Nephron (organoid): ENCODE measurements around the gene GNPTAB.

Source experiments
- H3K27ac Mint-ChIP-seq, 3 experiments: 2 replicates each; pipeline ENCODE4 v1.8.0; 2020; ENCODE audit warnings: mixed read lengths in 3 of 3, mild to moderate bottlenecking in 2 of 3, moderate library complexity in 1 of 3
- H3K27me3 Mint-ChIP-seq: 2 replicates; pipeline ENCODE4 v1.8.0; 2021; ENCODE audit warnings: low read depth, mild to moderate bottlenecking, moderate library complexity, mixed read lengths
- H3K36me3 Mint-ChIP-seq: 2 replicates; pipeline ENCODE4 v1.8.0; 2020; ENCODE audit warnings: low read depth, mixed read lengths
- H3K4me1 Mint-ChIP-seq: 2 replicates; pipeline ENCODE4 v1.8.0; 2020; ENCODE audit warnings: mixed read lengths
- H3K4me3 Mint-ChIP-seq, 3 experiments: 2 replicates each; pipeline ENCODE4 v1.8.0; 2020; ENCODE audit warnings: mild to moderate bottlenecking in 3 of 3, mixed read lengths in 3 of 3, moderate library complexity in 2 of 3
- H3K9me3 Mint-ChIP-seq: 2 replicates; pipeline ENCODE4 v1.8.0; 2020; ENCODE audit warnings: mixed read lengths
- CTCF ChIP-seq, 3 experiments: fragments of 200-600 bp; sonication (generic); IDR thresholded peaks; one replicate each; pipeline ENCODE4 v1.5.0; 2021; ENCODE audit warnings: antibody characterized with exemption in 3 of 3; ENCODE audit not compliant: unreplicated experiment in 3 of 3

The GNPTAB gene

GRCh38 chr12:101777485-101777884 lies 53.3 kb downstream of the GNPTAB start:
- Mint-ChIP-seq H3K4me3 (no peak overlapping the region), H3K4me1 (peaks cover 1% of the 10 kb centered on the region), H3K9me3 (no peaks in the 10 kb centered on the region), H3K27me3 (no peaks in the 10 kb centered on the region), H3K27ac (no peak overlapping the region), H3K36me3 (peaks cover 7% of the 10 kb centered on the region)
- TF ChIP-seq CTCF (IDR thresholded peaks at IDR 0.05; ENCODE audit: unreplicated experiment in 3 of 3) = no peak

GRCh38 chr12:101775816-101776215 lies 54.9 kb downstream of the GNPTAB start:
- no peak for TF ChIP-seq CTCF (IDR thresholded peaks at IDR 0.05; ENCODE audit: unreplicated experiment in 3 of 3)
- Mint-ChIP-seq H3K36me3 (peaks cover 7% of the 10 kb centered on the region), H3K9me3 (no peaks in the 10 kb centered on the region), H3K4me1 (no peaks in the 10 kb centered on the region), H3K27ac (no peak overlapping the region), H3K4me3 (no peak overlapping the region), H3K27me3 (no peaks in the 10 kb centered on the region)

- Mint-ChIP-seq H3K9me3 (no peaks in the 10 kb centered on the region), H3K27ac (no peak overlapping the region), H3K4me1 (no peaks in the 10 kb centered on the region), H3K4me3 (no peak overlapping the region), H3K27me3 (no peaks in the 10 kb centered on the region), H3K36me3 (peaks cover 5% of the 10 kb centered on the region)
- TF ChIP-seq CTCF (IDR thresholded peaks at IDR 0.05; ENCODE audit: unreplicated experiment in 3 of 3) = peak; percentile 86 to 95 (median 94)
Observed at GRCh38 chr12:101773650-101774162, 57.1 kb downstream of the GNPTAB start.

GRCh38 chr12:101772012-101772775 lies 58.6 kb downstream of the GNPTAB start:
- Mint-ChIP-seq H3K27ac (no peak overlapping the region), H3K4me1 (no peaks in the 10 kb centered on the region), H3K9me3 (no peaks in the 10 kb centered on the region), H3K4me3 (no peak overlapping the region), H3K36me3 (peaks cover 5% of the 10 kb centered on the region), H3K27me3 (no peaks in the 10 kb centered on the region)
- no peak for TF ChIP-seq CTCF (IDR thresholded peaks at IDR 0.05; ENCODE audit: unreplicated experiment in 3 of 3)

- Mint-ChIP-seq H3K9me3 (no peaks in the 10 kb centered on the region), H3K4me1 (no peaks in the 10 kb centered on the region), H3K27me3 (no peaks in the 10 kb centered on the region), H3K36me3 (peaks cover 17% of the 10 kb centered on the region), H3K27ac (no peak overlapping the region), H3K4me3 (no peak overlapping the region)
- TF ChIP-seq CTCF (IDR thresholded peaks at IDR 0.05; ENCODE audit: unreplicated experiment in 3 of 3) = no peak
Observed at GRCh38 chr12:101769865-101770264, 60.9 kb downstream of the GNPTAB start.

- Mint-ChIP-seq H3K27ac (no peak overlapping the region), H3K4me3 (no peak overlapping the region), H3K36me3 (peaks cover 17% of the 10 kb centered on the region), H3K27me3 (no peaks in the 10 kb centered on the region), H3K4me1 (peaks cover 7% of the 10 kb centered on the region), H3K9me3 (no peaks in the 10 kb centered on the region)
- TF ChIP-seq CTCF (IDR thresholded peaks at IDR 0.05; ENCODE audit: unreplicated experiment in 3 of 3) = no peak
Observed at GRCh38 chr12:101768781-101769180, 62.0 kb downstream of the GNPTAB start.
